ENCODE results near the gene PRRC2B. TPM values are rescaled to one million over a fixed set of nuclear protein-coding genes. Genes with fewer than 3 reads are reported as not detected.
"Not testable (repeated sequence)": the region's sequence is repeated elsewhere in the genome, so short reads cannot be mapped to it uniquely, and the experiment has no call there.

PRRC2B gene
- total RNA-seq, 1 donor from 2014 or later, result 103 TPM

DNA sequence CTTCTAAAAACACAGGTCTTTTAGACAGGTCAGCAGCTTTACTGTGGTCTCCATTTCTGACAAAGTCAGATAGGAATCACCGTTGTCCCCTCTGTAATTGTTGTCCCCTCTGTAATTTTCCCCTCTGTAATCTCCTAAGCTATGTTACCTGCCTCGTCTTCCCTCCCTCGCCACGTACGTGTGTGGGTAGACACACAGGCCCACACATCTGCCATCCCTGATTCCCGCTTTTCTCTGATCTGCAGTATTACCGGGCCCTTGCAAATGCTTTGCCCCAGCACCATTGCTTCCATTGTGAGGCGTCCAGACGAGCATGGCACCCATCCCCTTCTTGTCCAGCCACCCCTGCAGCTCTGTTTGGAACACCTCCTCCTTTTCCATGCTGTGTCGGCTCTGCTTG, 63.9 kb downstream of the PRRC2B start:
- Mint-ChIP-seq H3K9me3 (no peaks in the 10 kb centered on the region), H3K27ac (peak overlapping the region; percentile 69), H3K36me3 (ENCODE audit: low read depth) (peaks cover 38% of the 10 kb centered on the region), H3K4me1 (ENCODE audit: low read depth) (peaks cover 4% of the 10 kb centered on the region), H3K27me3 (ENCODE audit: insufficient read depth) (no peaks in the 10 kb centered on the region), H3K4me3 (no peak overlapping the region)
- no peak for DNase-seq (ENCODE audit: low spot score)
- intact Hi-C loops (cut with micrococcal nuclease), result no loop called here

DNA sequence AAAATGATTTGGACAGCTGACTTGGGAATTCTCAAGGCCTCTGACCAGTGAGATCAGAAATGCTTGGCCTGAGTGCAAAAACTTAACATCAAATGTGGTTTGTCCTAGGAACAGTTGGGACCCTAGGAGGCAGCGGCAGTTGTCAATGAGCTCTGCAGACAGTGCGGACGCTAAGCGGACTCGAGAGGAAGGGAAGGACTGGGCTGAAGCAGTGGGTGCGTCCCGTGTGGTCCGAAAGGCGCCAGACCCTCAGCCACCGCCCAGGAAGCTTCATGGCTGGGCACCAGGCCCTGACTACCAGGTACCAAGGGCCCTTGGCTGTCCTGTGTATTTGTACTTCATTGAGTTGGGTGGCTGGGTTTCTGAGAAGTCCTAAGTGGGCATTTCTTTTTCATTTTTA, 65.2 kb downstream of the PRRC2B start:
- DNase-seq (ENCODE audit: low spot score), result no peak
- H3K27me3 Mint-ChIP-seq (ENCODE audit: insufficient read depth), result no peaks in the 10 kb centered on the region
- no peak overlapping the region for H3K4me3 Mint-ChIP-seq
- H3K36me3 Mint-ChIP-seq (ENCODE audit: low read depth), result peaks cover 36% of the 10 kb centered on the region
- intact Hi-C loops (cut with micrococcal nuclease), result no loop called here
- peaks cover 1% of the 10 kb centered on the region for H3K4me1 Mint-ChIP-seq (ENCODE audit: low read depth)
- no peaks in the 10 kb centered on the region for H3K9me3 Mint-ChIP-seq
- no peak overlapping the region for H3K27ac Mint-ChIP-seq

DNA sequence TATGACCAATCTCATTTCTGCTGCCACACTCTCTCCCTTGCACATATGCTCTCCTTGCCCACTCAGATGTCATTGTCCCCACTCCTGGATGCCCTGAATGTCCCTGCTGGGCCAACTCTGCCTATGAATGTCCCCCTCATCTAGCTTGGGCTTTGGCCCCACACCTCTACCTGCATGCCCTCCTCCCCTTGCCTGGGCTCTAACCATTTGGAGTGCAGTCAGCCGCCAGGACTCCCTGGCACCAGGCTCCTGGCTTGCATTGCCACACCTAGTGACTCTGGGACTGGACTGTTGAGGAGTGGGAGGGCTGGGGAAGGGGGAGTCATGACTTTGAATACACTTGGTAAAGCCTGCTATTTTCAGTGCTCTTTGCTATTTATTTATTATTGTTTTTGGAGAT, 67.3 kb downstream of the PRRC2B start:
- Mint-ChIP-seq H3K27me3 (ENCODE audit: insufficient read depth) (no peaks in the 10 kb centered on the region), H3K9me3 (no peaks in the 10 kb centered on the region), H3K36me3 (ENCODE audit: low read depth) (peaks cover 41% of the 10 kb centered on the region), H3K27ac (no peak overlapping the region), H3K4me3 (no peak overlapping the region), H3K4me1 (ENCODE audit: low read depth) (no peaks in the 10 kb centered on the region)
- DNase-seq (ENCODE audit: low spot score), result no peak
- intact Hi-C loops (cut with micrococcal nuclease), result no loop called here

DNA sequence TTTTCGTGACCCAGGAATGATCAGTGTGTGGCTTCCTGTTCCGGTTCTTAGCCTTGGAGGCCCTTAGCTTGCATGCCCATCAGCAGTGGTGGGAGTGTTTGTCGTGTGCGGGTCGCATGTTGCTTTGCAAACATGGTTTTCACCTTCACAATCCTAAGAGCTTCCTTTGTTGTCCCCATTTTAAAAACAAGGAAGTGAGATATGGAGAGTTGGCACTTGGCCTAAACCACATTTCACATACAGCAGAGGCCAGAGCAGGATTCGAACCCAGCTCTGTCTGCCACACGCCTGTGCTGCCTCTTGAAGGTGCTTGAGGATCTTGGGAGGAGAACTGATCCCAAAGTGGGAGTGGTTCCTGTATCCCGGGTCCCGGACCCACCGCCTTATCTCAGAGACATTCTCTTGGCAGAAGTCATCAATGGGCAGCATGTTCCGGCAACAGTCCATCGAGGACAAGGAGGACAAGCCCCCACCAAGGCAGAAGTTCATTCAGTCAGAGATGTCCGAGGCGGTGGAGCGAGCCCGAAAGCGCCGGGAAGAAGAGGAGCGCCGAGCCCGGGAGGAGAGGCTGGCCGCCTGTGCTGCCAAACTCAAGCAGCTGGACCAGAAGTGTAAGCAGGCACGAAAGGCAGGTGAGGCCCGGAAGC, 70.6 kb downstream of the PRRC2B start:
- H3K9me3 Mint-ChIP-seq, result no peaks in the 10 kb centered on the region
- no peaks in the 10 kb centered on the region for H3K4me1 Mint-ChIP-seq (ENCODE audit: low read depth)
- H3K4me3 Mint-ChIP-seq, result no peak overlapping the region
- intact Hi-C loops (cut with micrococcal nuclease), result no loop called here
- peaks cover 43% of the 10 kb centered on the region for H3K36me3 Mint-ChIP-seq (ENCODE audit: low read depth)
- DNase-seq (ENCODE audit: low spot score), result no peak
- H3K27ac Mint-ChIP-seq, result no peak overlapping the region
- no peaks in the 10 kb centered on the region for H3K27me3 Mint-ChIP-seq (ENCODE audit: insufficient read depth)

DNA sequence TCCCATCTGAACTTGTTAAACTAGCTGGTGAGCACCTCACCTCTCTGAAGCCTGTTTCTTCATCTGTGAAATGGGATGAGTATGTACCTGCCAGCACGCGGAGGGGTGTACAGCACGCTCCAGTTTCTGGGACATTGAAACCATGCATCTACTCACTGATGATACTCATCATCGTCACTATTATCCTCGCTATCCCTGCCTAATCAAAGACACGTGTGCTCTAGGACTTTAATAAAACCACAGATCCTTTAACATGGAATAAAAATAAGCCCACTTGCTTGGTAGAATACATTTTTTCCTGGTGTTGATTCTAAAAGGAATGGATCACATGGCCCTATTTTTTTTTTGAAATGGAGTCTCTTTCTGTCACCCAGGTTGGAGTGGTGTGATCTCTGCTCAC, 71.5 kb downstream of the PRRC2B start:
- Mint-ChIP-seq H3K9me3 (no peaks in the 10 kb centered on the region), H3K36me3 (ENCODE audit: low read depth) (peaks cover 47% of the 10 kb centered on the region), H3K4me1 (ENCODE audit: low read depth) (no peaks in the 10 kb centered on the region), H3K27me3 (ENCODE audit: insufficient read depth) (no peaks in the 10 kb centered on the region), H3K4me3 (no peak overlapping the region), H3K27ac (no peak overlapping the region)
- intact Hi-C loops (cut with micrococcal nuclease), result no loop called here
- no peak for DNase-seq (ENCODE audit: low spot score)

DNA sequence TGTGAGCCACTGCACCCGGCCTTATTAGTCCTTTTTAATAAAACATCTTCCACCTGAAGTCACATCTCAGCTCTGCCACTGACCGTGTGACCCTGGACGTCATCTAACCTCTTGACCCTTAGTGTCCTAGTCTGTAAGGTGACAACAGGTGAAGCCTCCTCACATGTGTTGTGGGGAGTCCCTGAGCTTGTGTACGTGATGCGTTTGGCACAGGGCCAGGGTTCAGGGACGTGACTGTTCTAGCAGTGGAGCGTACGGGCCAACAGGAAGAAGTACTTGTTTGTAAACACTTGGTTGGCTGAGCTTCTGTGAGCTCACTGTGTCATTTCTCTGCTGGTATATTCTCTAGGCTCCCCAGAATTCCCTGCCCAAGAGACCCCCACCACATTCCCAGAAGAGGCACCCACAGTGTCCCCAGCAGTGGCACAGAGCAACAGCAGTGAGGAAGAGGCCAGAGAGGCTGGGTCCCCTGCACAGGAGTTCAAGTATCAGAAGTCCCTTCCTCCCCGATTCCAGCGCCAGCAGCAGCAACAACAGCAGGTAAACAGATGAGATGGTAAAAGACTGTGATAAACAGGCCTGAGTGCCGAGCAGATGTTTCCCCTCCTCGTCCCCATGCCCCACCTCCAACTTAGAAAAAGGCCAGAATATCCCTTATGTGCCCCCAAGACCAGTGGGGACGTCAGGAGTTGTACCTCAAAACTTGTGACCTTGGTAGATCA, 73.5 kb downstream of the PRRC2B start:
- intact Hi-C loops (cut with micrococcal nuclease), result no loop called here
- DNase-seq (ENCODE audit: low spot score), result no peak
- Mint-ChIP-seq H3K4me1 (ENCODE audit: low read depth) (no peaks in the 10 kb centered on the region), H3K9me3 (no peaks in the 10 kb centered on the region), H3K4me3 (no peak overlapping the region), H3K27ac (no peak overlapping the region), H3K27me3 (ENCODE audit: insufficient read depth) (no peaks in the 10 kb centered on the region), H3K36me3 (ENCODE audit: low read depth) (peaks cover 41% of the 10 kb centered on the region)

DNA sequence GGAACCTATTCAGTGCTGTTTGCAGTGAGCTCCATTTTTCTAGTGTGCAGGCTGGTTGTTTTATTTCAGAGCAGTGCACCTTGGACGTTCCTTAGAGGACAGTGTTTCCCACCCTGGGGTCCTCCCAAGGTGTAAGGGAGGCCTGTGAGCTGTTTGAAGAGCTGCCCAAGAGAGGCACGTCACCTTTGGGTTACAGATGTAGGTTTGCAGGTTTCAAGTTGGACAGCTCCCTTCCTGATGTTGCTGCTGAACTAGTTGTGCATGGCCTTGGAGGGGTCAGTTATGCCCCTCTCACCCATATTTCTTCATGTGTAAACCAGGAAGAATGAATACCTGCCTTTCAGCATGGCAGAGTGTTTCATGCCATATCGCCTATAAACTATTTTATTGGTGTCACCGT, 74.1 kb downstream of the PRRC2B start:
- H3K27me3 Mint-ChIP-seq (ENCODE audit: insufficient read depth), result no peaks in the 10 kb centered on the region
- intact Hi-C loops (cut with micrococcal nuclease), result no loop called here
- H3K9me3 Mint-ChIP-seq, result no peaks in the 10 kb centered on the region
- no peaks in the 10 kb centered on the region for H3K4me1 Mint-ChIP-seq (ENCODE audit: low read depth)
- no peak overlapping the region for H3K4me3 Mint-ChIP-seq
- H3K36me3 Mint-ChIP-seq (ENCODE audit: low read depth), result peaks cover 43% of the 10 kb centered on the region
- DNase-seq (ENCODE audit: low spot score), result no peak
- no peak overlapping the region for H3K27ac Mint-ChIP-seq

DNA sequence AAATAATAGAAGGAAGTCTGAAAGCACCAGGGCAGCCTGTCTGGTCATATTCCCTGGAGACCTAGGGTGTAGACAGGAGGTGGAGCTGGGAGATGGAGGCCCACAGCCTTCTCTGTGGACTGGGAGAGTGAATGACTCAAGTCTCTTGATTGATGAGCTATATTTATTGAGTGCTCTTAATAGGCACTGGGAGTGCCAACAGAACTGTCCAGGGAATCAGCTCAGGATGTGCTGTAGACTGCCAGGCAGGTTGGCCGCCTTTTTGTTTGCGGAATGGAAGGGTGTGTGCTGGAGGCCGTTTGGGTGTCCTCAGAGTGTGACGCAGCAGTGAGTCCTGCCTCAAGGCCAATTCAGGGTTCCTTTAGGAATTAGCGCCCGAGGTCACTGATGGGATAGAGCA, 75.5 kb downstream of the PRRC2B start:
- Mint-ChIP-seq H3K4me1 (ENCODE audit: low read depth) (no peaks in the 10 kb centered on the region), H3K4me3 (no peak overlapping the region), H3K27me3 (ENCODE audit: insufficient read depth) (no peaks in the 10 kb centered on the region), H3K9me3 (no peaks in the 10 kb centered on the region), H3K36me3 (ENCODE audit: low read depth) (peaks cover 46% of the 10 kb centered on the region), H3K27ac (no peak overlapping the region)
- intact Hi-C loops (cut with micrococcal nuclease), result no loop called here
- no peak for DNase-seq (ENCODE audit: low spot score)

DNA sequence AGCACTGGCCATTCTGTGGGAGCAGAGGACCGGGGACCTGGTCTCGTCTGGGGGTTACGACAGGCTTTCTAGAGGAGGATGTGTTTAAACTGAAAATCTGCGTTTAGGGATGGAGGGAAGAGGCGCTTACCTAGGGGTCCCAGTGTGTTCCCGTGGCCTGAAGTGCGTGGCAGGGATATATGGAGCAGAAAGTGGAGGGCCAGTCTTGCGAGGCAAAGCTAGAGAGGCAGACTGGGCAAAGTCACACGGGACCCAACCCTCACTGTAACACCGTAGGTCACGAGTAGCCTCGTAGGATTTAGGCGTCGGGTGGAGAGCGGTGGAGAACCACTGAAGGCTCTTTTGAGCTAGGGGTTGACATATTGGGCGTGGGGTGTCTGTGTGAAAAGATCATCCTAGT, 76.1 kb downstream of the PRRC2B start:
- peaks cover 51% of the 10 kb centered on the region for H3K36me3 Mint-ChIP-seq (ENCODE audit: low read depth)
- H3K9me3 Mint-ChIP-seq, result no peaks in the 10 kb centered on the region
- H3K4me1 Mint-ChIP-seq (ENCODE audit: low read depth), result no peaks in the 10 kb centered on the region
- no peak overlapping the region for H3K4me3 Mint-ChIP-seq
- no peaks in the 10 kb centered on the region for H3K27me3 Mint-ChIP-seq (ENCODE audit: insufficient read depth)
- no peak for DNase-seq (ENCODE audit: low spot score)
- intact Hi-C loops (cut with micrococcal nuclease), result no loop called here
- no peak overlapping the region for H3K27ac Mint-ChIP-seq

DNA sequence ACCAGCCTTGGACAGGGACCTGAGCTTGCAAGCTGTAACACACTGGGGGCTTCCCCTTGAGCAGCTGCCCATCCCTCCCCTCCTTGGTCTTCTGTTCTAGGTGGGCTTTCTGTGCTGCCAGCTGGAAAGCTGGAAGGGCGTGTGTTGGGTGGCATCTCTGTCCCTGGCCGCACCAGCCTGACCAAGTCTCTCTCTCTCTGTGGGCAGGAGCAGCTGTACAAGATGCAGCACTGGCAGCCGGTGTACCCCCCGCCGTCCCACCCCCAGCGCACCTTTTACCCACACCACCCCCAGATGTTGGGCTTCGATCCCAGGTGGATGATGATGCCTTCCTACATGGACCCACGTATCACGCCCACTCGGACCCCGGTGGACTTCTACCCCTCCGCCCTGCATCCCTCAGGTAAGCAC, 76.7 kb downstream of the PRRC2B start:
- H3K27me3 Mint-ChIP-seq (ENCODE audit: insufficient read depth), result no peaks in the 10 kb centered on the region
- no peak overlapping the region for H3K4me3 Mint-ChIP-seq
- intact Hi-C loops (cut with micrococcal nuclease), result no loop called here
- no peaks in the 10 kb centered on the region for H3K9me3 Mint-ChIP-seq
- DNase-seq (ENCODE audit: low spot score), result no peak
- no peaks in the 10 kb centered on the region for H3K4me1 Mint-ChIP-seq (ENCODE audit: low read depth)
- H3K27ac Mint-ChIP-seq, result no peak overlapping the region
- peaks cover 45% of the 10 kb centered on the region for H3K36me3 Mint-ChIP-seq (ENCODE audit: low read depth)

DNA sequence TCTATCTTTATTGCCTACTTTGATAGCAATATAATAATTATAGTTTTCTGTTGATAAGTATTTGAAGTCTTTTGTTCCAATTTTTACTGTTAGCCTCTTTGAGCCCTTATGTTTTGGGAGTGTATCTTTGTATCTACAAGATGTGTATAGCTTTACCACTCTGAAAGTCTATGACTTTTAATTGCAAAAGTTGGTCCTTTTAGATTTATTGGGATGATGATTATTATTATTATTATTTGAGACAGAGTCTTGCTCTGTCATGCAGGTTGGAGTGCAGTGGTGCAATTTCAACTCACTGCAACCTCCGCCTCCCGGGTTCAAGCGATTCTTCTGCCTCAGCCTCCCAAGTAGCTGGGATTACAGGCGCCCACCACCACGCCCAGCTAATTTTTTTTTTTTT, 78.2 kb downstream of the PRRC2B start:
- H3K4me1 Mint-ChIP-seq (ENCODE audit: low read depth); DNase-seq (ENCODE audit: low spot score); H3K9me3 Mint-ChIP-seq; H3K27me3 Mint-ChIP-seq (ENCODE audit: insufficient read depth); H3K27ac Mint-ChIP-seq; H3K4me3 Mint-ChIP-seq; intact Hi-C loops (cut with micrococcal nuclease): not testable (repeated sequence)
- peaks cover 43% of the 10 kb centered on the region for H3K36me3 Mint-ChIP-seq (ENCODE audit: low read depth)

DNA sequence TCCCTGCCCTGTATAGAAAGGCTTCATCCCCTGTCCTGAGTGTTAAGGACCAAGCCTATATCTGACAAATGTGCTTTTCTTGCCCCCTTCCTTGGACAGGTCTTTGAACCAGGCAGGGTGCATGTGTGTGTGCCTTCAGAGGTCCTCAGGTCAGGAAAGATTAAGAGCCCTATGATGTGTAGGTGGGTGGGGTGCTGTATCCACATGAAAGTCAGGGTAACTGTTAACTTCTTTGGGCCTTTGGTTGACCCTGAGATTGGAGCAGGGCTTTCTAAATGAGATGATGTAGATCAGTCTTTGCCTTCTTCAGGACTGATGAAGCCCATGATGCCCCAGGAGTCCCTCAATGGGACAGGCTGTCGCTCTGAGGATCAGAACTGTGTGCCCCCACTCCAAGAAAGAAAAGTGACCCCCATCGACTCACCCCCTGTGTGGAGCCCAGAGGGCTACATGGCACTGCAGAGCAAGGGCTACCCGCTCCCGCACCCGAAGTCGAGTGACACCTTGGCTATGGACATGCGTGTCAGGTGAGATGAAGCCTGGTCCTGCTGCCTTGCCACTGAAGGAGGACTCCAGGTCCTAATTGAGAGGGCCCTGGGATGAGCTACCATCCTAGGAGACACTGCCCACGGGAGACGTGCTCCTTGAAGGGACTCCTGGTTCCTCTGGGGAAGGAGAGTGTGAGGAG, 79.5 kb downstream of the PRRC2B start:
- no peaks in the 10 kb centered on the region for H3K9me3 Mint-ChIP-seq
- intact Hi-C loops (cut with micrococcal nuclease), result no loop called here
- no peak overlapping the region for H3K27ac Mint-ChIP-seq
- no peaks in the 10 kb centered on the region for H3K4me1 Mint-ChIP-seq (ENCODE audit: low read depth)
- H3K27me3 Mint-ChIP-seq (ENCODE audit: insufficient read depth), result no peaks in the 10 kb centered on the region
- peaks cover 41% of the 10 kb centered on the region for H3K36me3 Mint-ChIP-seq (ENCODE audit: low read depth)
- no peak for DNase-seq (ENCODE audit: low spot score)
- H3K4me3 Mint-ChIP-seq, result no peak overlapping the region

DNA sequence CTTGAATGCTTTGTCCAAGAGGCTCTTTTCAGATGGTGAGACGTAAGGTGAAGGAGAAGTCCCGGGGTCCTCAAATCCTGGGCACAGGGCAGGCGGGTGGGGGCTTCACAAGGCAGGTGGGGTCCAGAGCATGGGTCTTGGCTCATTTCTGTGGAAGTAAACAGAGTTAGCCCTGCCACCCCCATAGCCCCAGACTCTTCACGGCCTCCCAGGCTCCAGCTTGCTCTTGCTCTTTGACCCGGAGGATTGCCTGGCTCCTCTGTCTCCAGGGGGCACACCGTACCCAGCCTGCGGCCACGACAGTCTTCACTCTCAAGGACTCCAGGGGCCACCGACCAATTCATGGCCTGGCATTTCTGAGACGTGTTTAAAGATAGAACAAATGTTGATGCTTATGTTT, 80.0 kb downstream of the PRRC2B start:
- H3K4me1 Mint-ChIP-seq (ENCODE audit: low read depth), result no peaks in the 10 kb centered on the region
- H3K27ac Mint-ChIP-seq, result no peak overlapping the region
- H3K4me3 Mint-ChIP-seq, result no peak overlapping the region
- no peaks in the 10 kb centered on the region for H3K27me3 Mint-ChIP-seq (ENCODE audit: insufficient read depth)
- peaks cover 44% of the 10 kb centered on the region for H3K36me3 Mint-ChIP-seq (ENCODE audit: low read depth)
- H3K9me3 Mint-ChIP-seq, result no peaks in the 10 kb centered on the region
- intact Hi-C loops (cut with micrococcal nuclease), result no loop called here
- no peak for DNase-seq (ENCODE audit: low spot score)

All from activated T-helper 1 cell treated with anti-CD3 and anti-CD28 coated beads, Interleukin-12 subunit alpha, Interleukin-12 subunit beta, Interleukin-2, Interleukin-4 antibody, amounts not matched to agents 30 ng/mL and 10 ng/mL and 1 ng/mL, durations not matched to agents 14 hours and 24 hours and 36 hours (primary cell).